ENCODE measurements around the gene RTF2.

The RTF2 gene

GRCh38 chr20:56428410-56428809 is 40.0 kb upstream of the RTF2 start:
- Histone ChIP-seq H3K4me2 (ENCODE audit: low read length) (no peak overlapping the region), H3K9me3 (replicated peaks; ENCODE audit: low read length) (no peaks in the 10 kb centered on the region), H3K27me3 (ENCODE audit: control insufficient read depth, insufficient read depth, low read length) (no peaks in the 10 kb centered on the region), H3K9ac (ENCODE audit: low read depth, low read length) (no peak overlapping the region), H3K36me3 (ENCODE audit: insufficient read depth, low read length) (no peaks in the 10 kb centered on the region), H3K4me3 (ENCODE audit: low read length) (no peak overlapping the region), H3K4me1 (ENCODE audit: control insufficient read depth, insufficient read depth, low read length) (peaks cover 14% of the 10 kb centered on the region)

GRCh38 chr20:56428881-56429280 is 39.5 kb upstream of the RTF2 start:
- Histone ChIP-seq H3K4me1 (ENCODE audit: control insufficient read depth, insufficient read depth, low read length) (peaks cover 16% of the 10 kb centered on the region), H3K9ac (ENCODE audit: low read depth, low read length) (no peak overlapping the region), H3K27me3 (ENCODE audit: control insufficient read depth, insufficient read depth, low read length) (no peaks in the 10 kb centered on the region), H3K9me3 (replicated peaks; ENCODE audit: low read length) (no peaks in the 10 kb centered on the region), H3K4me3 (ENCODE audit: low read length) (no peak overlapping the region), H3K4me2 (ENCODE audit: low read length) (peak overlapping the region; percentile 63), H3K36me3 (ENCODE audit: insufficient read depth, low read length) (no peaks in the 10 kb centered on the region)

GRCh38 chr20:56429502-56429901 is 38.9 kb upstream of the RTF2 start:
- H3K9me3 ChIP-seq (replicated peaks; ENCODE audit: low read length): no peaks in the 10 kb centered on the region
- H3K36me3 ChIP-seq (ENCODE audit: insufficient read depth, low read length): no peaks in the 10 kb centered on the region
- peak overlapping the region; percentile 63 for H3K4me2 ChIP-seq (ENCODE audit: low read length)
- no peak overlapping the region for H3K9ac ChIP-seq (ENCODE audit: low read depth, low read length)
- peaks cover 16% of the 10 kb centered on the region for H3K4me1 ChIP-seq (ENCODE audit: control insufficient read depth, insufficient read depth, low read length)
- no peaks in the 10 kb centered on the region for H3K27me3 ChIP-seq (ENCODE audit: control insufficient read depth, insufficient read depth, low read length)
- H3K4me3 ChIP-seq (ENCODE audit: low read length): peak overlapping the region; percentile 26

GRCh38 chr20:56429941-56430340 is 38.5 kb upstream of the RTF2 start:
- H3K27me3 ChIP-seq (ENCODE audit: control insufficient read depth, insufficient read depth, low read length): no peaks in the 10 kb centered on the region
- H3K4me3 ChIP-seq (ENCODE audit: low read length): no peak overlapping the region
- no peak overlapping the region for H3K9ac ChIP-seq (ENCODE audit: low read depth, low read length)
- no peaks in the 10 kb centered on the region for H3K36me3 ChIP-seq (ENCODE audit: insufficient read depth, low read length)
- no peaks in the 10 kb centered on the region for H3K9me3 ChIP-seq (replicated peaks; ENCODE audit: low read length)
- peaks cover 16% of the 10 kb centered on the region for H3K4me1 ChIP-seq (ENCODE audit: control insufficient read depth, insufficient read depth, low read length)
- peak overlapping the region; percentile 63 for H3K4me2 ChIP-seq (ENCODE audit: low read length)

GRCh38 chr20:56430461-56430860 is 38.0 kb upstream of the RTF2 start:
- H3K4me1 ChIP-seq (ENCODE audit: control insufficient read depth, insufficient read depth, low read length): peaks cover 16% of the 10 kb centered on the region
- no peaks in the 10 kb centered on the region for H3K36me3 ChIP-seq (ENCODE audit: insufficient read depth, low read length)
- no peak overlapping the region for H3K4me2 ChIP-seq (ENCODE audit: low read length)
- H3K9ac ChIP-seq (ENCODE audit: low read depth, low read length): no peak overlapping the region
- no peaks in the 10 kb centered on the region for H3K27me3 ChIP-seq (ENCODE audit: control insufficient read depth, insufficient read depth, low read length)
- H3K9me3 ChIP-seq (replicated peaks; ENCODE audit: low read length): no peaks in the 10 kb centered on the region
- no peak overlapping the region for H3K4me3 ChIP-seq (ENCODE audit: low read length)

GRCh38 chr20:56430957-56431356 is 37.5 kb upstream of the RTF2 start:
- Histone ChIP-seq H3K9me3 (replicated peaks; ENCODE audit: low read length) (no peaks in the 10 kb centered on the region), H3K27me3 (ENCODE audit: control insufficient read depth, insufficient read depth, low read length) (no peaks in the 10 kb centered on the region), H3K4me2 (ENCODE audit: low read length) (no peak overlapping the region), H3K4me3 (ENCODE audit: low read length) (no peak overlapping the region), H3K9ac (ENCODE audit: low read depth, low read length) (no peak overlapping the region), H3K4me1 (ENCODE audit: control insufficient read depth, insufficient read depth, low read length) (peaks cover 16% of the 10 kb centered on the region), H3K36me3 (ENCODE audit: insufficient read depth, low read length) (no peaks in the 10 kb centered on the region)

GRCh38 chr20:56431471-56431870 is 37.0 kb upstream of the RTF2 start:
- Histone ChIP-seq H3K4me1 (ENCODE audit: control insufficient read depth, insufficient read depth, low read length) (peaks cover 16% of the 10 kb centered on the region), H3K27me3 (ENCODE audit: control insufficient read depth, insufficient read depth, low read length) (no peaks in the 10 kb centered on the region)

GRCh38 chr20:56433221-56433879 is 35.1 kb upstream of the RTF2 start:
- Histone ChIP-seq H3K4me3 (ENCODE audit: low read length) (no peak overlapping the region), H3K27me3 (ENCODE audit: control insufficient read depth, insufficient read depth, low read length) (no peaks in the 10 kb centered on the region), H3K9ac (ENCODE audit: low read depth, low read length) (no peak overlapping the region), H3K4me2 (ENCODE audit: low read length) (no peak overlapping the region), H3K4me1 (ENCODE audit: control insufficient read depth, insufficient read depth, low read length) (peaks cover 16% of the 10 kb centered on the region), H3K9me3 (replicated peaks; ENCODE audit: low read length) (no peaks in the 10 kb centered on the region), H3K36me3 (ENCODE audit: insufficient read depth, low read length) (no peaks in the 10 kb centered on the region)

More at GRCh38 chr20:56431471-56431870, 37.0 kb upstream of the RTF2 start:
- Histone ChIP-seq H3K36me3 (ENCODE audit: insufficient read depth, low read length) (no peaks in the 10 kb centered on the region), H3K9ac (ENCODE audit: low read depth, low read length) (no peak overlapping the region), H3K9me3 (replicated peaks; ENCODE audit: low read length) (no peaks in the 10 kb centered on the region), H3K4me3 (ENCODE audit: low read length) (no peak overlapping the region), H3K4me2 (ENCODE audit: low read length) (no peak overlapping the region)

- Histone ChIP-seq H3K36me3 (ENCODE audit: insufficient read depth, low read length) (no peaks in the 10 kb centered on the region), H3K9ac (ENCODE audit: low read depth, low read length) (no peak overlapping the region), H3K27me3 (ENCODE audit: control insufficient read depth, insufficient read depth, low read length) (no peaks in the 10 kb centered on the region), H3K4me3 (ENCODE audit: low read length) (no peak overlapping the region), H3K4me2 (ENCODE audit: low read length) (no peak overlapping the region), H3K9me3 (replicated peaks; ENCODE audit: low read length) (no peaks in the 10 kb centered on the region), H3K4me1 (ENCODE audit: control insufficient read depth, insufficient read depth, low read length) (peaks cover 17% of the 10 kb centered on the region)
Observed at GRCh38 chr20:56433880-56434255, 34.6 kb upstream of the RTF2 start.

- Histone ChIP-seq H3K4me2 (ENCODE audit: low read length) (no peak overlapping the region), H3K4me1 (ENCODE audit: control insufficient read depth, insufficient read depth, low read length) (peaks cover 23% of the 10 kb centered on the region), H3K9ac (ENCODE audit: low read depth, low read length) (no peak overlapping the region), H3K4me3 (ENCODE audit: low read length) (no peak overlapping the region), H3K9me3 (replicated peaks; ENCODE audit: low read length) (no peaks in the 10 kb centered on the region), H3K36me3 (ENCODE audit: insufficient read depth, low read length) (no peaks in the 10 kb centered on the region), H3K27me3 (ENCODE audit: control insufficient read depth, insufficient read depth, low read length) (no peaks in the 10 kb centered on the region)
Observed at GRCh38 chr20:56437196-56437960, 31.0 kb upstream of the RTF2 start.

- peaks cover 23% of the 10 kb centered on the region for H3K4me1 ChIP-seq (ENCODE audit: control insufficient read depth, insufficient read depth, low read length)
- H3K4me3 ChIP-seq (ENCODE audit: low read length): no peak overlapping the region
- no peak overlapping the region for H3K9ac ChIP-seq (ENCODE audit: low read depth, low read length)
- H3K4me2 ChIP-seq (ENCODE audit: low read length): no peak overlapping the region
- H3K36me3 ChIP-seq (ENCODE audit: insufficient read depth, low read length): no peaks in the 10 kb centered on the region
- no peaks in the 10 kb centered on the region for H3K27me3 ChIP-seq (ENCODE audit: control insufficient read depth, insufficient read depth, low read length)
- no peaks in the 10 kb centered on the region for H3K9me3 ChIP-seq (replicated peaks; ENCODE audit: low read length)
Observed at GRCh38 chr20:56438284-56438683, 30.1 kb upstream of the RTF2 start.

All from skeletal muscle satellite cell (primary cell).